Muscle layer of colon (tissue), 2 donors: ENCODE data around the gene HYAL3.
"Not testable (repeated sequence)": the region's sequence is repeated elsewhere in the genome, so short reads cannot be mapped to it uniquely, and the experiment has no call there.

Experiments
- H3K27ac ChIP-seq: one replicate; pipeline ENCODE4 v1.7.0; 2013; ENCODE audit warnings: low read depth, mild to moderate bottlenecking, low read length, moderate library complexity
- H3K27me3 ChIP-seq, 2 donors: one replicate each; pipeline ENCODE4 v1.7.0; 2013; ENCODE audit warnings: low read length in 2 of 2, mild to moderate bottlenecking in 2 of 2; ENCODE audit not compliant: insufficient read depth in 2 of 2, control insufficient read depth in 1 of 2
- H3K36me3 ChIP-seq: one replicate; pipeline ENCODE4 v1.7.0; 2013; ENCODE audit warnings: mild to moderate bottlenecking, low read length; ENCODE audit not compliant: insufficient read depth
- H3K4me1 ChIP-seq: one replicate; pipeline ENCODE4 v1.7.0; 2013; ENCODE audit warnings: mild to moderate bottlenecking, low read length; ENCODE audit not compliant: insufficient read depth
- H3K4me3 ChIP-seq, 2 donors: one replicate each; pipeline ENCODE4 v1.7.0; 2013; ENCODE audit warnings: low read length in 2 of 2, low read depth in 1 of 2, mild to moderate bottlenecking in 1 of 2, moderate library complexity in 1 of 2
- H3K9ac ChIP-seq: one replicate; pipeline ENCODE4 v1.7.0; 2013; ENCODE audit warnings: low read length
- H3K9me3 ChIP-seq: one replicate; pipeline ENCODE4 v1.7.0; 2013; ENCODE audit warnings: mild to moderate bottlenecking, low read length
- donor health status: abdominal sarcoma.
- donor health status: Adenocarcinoma of cecum.

HYAL3 gene

GRCh38 chr3:50278880-50279224, 20.4 kb downstream of the HYAL3 start, which contains the start of gene LSMEM2:
Gene LSMEM2, plus strand, starts transcription at chr3:50279087. Its CDS starts 27 bp downstream, at chr3:50279114.
- H3K4me1 ChIP-seq, result peaks cover 6% of the 10 kb centered on the region
- H3K4me3 ChIP-seq, result no peak within 1 kb of the TSS
- H3K27ac ChIP-seq, result no peak within 1 kb of the TSS
- H3K36me3 ChIP-seq, result no peaks in the 10 kb centered on the region
- H3K9ac ChIP-seq, result no peak within 1 kb of the TSS
- no peaks in the 10 kb centered on the region for H3K9me3 ChIP-seq
- H3K27me3 ChIP-seq, result peaks cover 0 to 11% of the 10 kb centered on the region in 2 donors

- Histone ChIP-seq H3K36me3 (no peaks in the 10 kb centered on the region), H3K9me3 (no peaks in the 10 kb centered on the region), H3K27ac (no peak overlapping the region), H3K9ac (no peak overlapping the region), H3K4me3 (no peak overlapping the region), H3K27me3 (peaks cover 0 to 11% of the 10 kb centered on the region in 2 donors), H3K4me1 (peaks cover 6% of the 10 kb centered on the region)
Measured at GRCh38 chr3:50278123-50278879, 20.9 kb downstream of the HYAL3 start.

- peaks cover 0 to 11% of the 10 kb centered on the region in 2 donors for H3K27me3 ChIP-seq
- peaks cover 9% of the 10 kb centered on the region for H3K4me1 ChIP-seq
- H3K9ac ChIP-seq, result no peak overlapping the region
- H3K9me3 ChIP-seq, result no peaks in the 10 kb centered on the region
- no peak overlapping the region for H3K27ac ChIP-seq
- no peaks in the 10 kb centered on the region for H3K36me3 ChIP-seq
- H3K4me3 ChIP-seq, result no peak overlapping the region
Measured at GRCh38 chr3:50276762-50277101, 22.5 kb downstream of the HYAL3 start.

- Histone ChIP-seq H3K27ac (no peak overlapping the region), H3K4me1 (peaks cover 9% of the 10 kb centered on the region), H3K9me3 (no peaks in the 10 kb centered on the region), H3K27me3 (peaks cover 0 to 11% of the 10 kb centered on the region in 2 donors), H3K9ac (no peak overlapping the region), H3K36me3 (peaks cover 4% of the 10 kb centered on the region), H3K4me3 (no peak overlapping the region)
Measured at GRCh38 chr3:50275996-50276761, 23.0 kb downstream of the HYAL3 start.

GRCh38 chr3:50275141-50275995, 23.8 kb downstream of the HYAL3 start:
- Histone ChIP-seq H3K27me3 (peaks cover 0 to 11% of the 10 kb centered on the region in 2 donors), H3K36me3 (peaks cover 7% of the 10 kb centered on the region), H3K9ac (no peak overlapping the region), H3K27ac (no peak overlapping the region), H3K9me3 (no peaks in the 10 kb centered on the region), H3K4me1 (peaks cover 9% of the 10 kb centered on the region), H3K4me3 (no peak overlapping the region)

- no peak overlapping the region for H3K9ac ChIP-seq
- H3K4me1 ChIP-seq, result peaks cover 16% of the 10 kb centered on the region
- H3K9me3 ChIP-seq, result no peaks in the 10 kb centered on the region
- H3K27ac ChIP-seq, result no peak overlapping the region
- peaks cover 0 to 11% of the 10 kb centered on the region in 2 donors for H3K27me3 ChIP-seq
- peaks cover 7% of the 10 kb centered on the region for H3K36me3 ChIP-seq
- H3K4me3 ChIP-seq, result no peak overlapping the region
Measured at GRCh38 chr3:50274371-50275104, 24.7 kb downstream of the HYAL3 start.

- H3K4me1 ChIP-seq, result peaks cover 21% of the 10 kb centered on the region
- peak overlapping the region in 1 of 2 donors; percentile 55 for H3K4me3 ChIP-seq
- no peak overlapping the region for H3K27ac ChIP-seq
Measured at GRCh38 chr3:50273689-50274065, 25.5 kb downstream of the HYAL3 start.

GRCh38 chr3:50272911-50273688, 26.1 kb downstream of the HYAL3 start:
- Histone ChIP-seq H3K27ac (no peak overlapping the region), H3K27me3 (peaks cover 0 to 11% of the 10 kb centered on the region in 2 donors), H3K4me3 (peak overlapping the region; percentile 45 to 55), H3K9ac (no peak overlapping the region), H3K9me3 (no peaks in the 10 kb centered on the region), H3K36me3 (peaks cover 7% of the 10 kb centered on the region), H3K4me1 (peaks cover 27% of the 10 kb centered on the region)

More at GRCh38 chr3:50273689-50274065, 25.5 kb downstream of the HYAL3 start:
- no peaks in the 10 kb centered on the region for H3K9me3 ChIP-seq
- peaks cover 7% of the 10 kb centered on the region for H3K36me3 ChIP-seq
- H3K27me3 ChIP-seq, result peaks cover 0 to 11% of the 10 kb centered on the region in 2 donors
- H3K9ac ChIP-seq, result no peak overlapping the region

- peaks cover 0 to 11% of the 10 kb centered on the region in 2 donors for H3K27me3 ChIP-seq
- not testable (repeated sequence) for H3K4me3 ChIP-seq, H3K9me3 ChIP-seq, H3K27ac ChIP-seq, H3K36me3 ChIP-seq, H3K9ac ChIP-seq
- H3K4me1 ChIP-seq, result peaks cover 32% of the 10 kb centered on the region
Measured at GRCh38 chr3:50272538-50272910, 26.7 kb downstream of the HYAL3 start.

- Histone ChIP-seq H3K9me3 (no peaks in the 10 kb centered on the region), H3K4me1 (peaks cover 36% of the 10 kb centered on the region), H3K27ac (peak overlapping the region; percentile 17), H3K36me3 (peaks cover 7% of the 10 kb centered on the region), H3K9ac (no peak overlapping the region), H3K4me3 (no peak overlapping the region), H3K27me3 (peaks cover 0 to 11% of the 10 kb centered on the region in 2 donors)
Measured at GRCh38 chr3:50271314-50271936, 27.8 kb downstream of the HYAL3 start.
